ES-I3 (cell line): ENCODE data around the gene VTCN1.
"Not testable (repeated sequence)": the region's sequence is repeated elsewhere in the genome, so short reads cannot be mapped to it uniquely, and the experiment has no call there.

Source experiments
- H3K36me3 ChIP-seq: 2 replicates; pipeline ENCODE4 v1.6.1; 2013; ENCODE audit warnings: mild to moderate bottlenecking, low read length, control low read depth, moderate library complexity; ENCODE audit not compliant: insufficient read depth
- H3K4me1 ChIP-seq: 2 replicates; pipeline ENCODE4 v1.6.1; 2013; ENCODE audit warnings: mild to moderate bottlenecking, control low read depth, low read length; ENCODE audit not compliant: insufficient read depth
- H3K9ac ChIP-seq: 2 replicates; pipeline ENCODE4 v1.6.1; 2013; ENCODE audit warnings: low read depth, mild to moderate bottlenecking, low read length, moderate library complexity
- H3K9me3 ChIP-seq: 2 replicates; pipeline ENCODE4 v1.6.1; 2013; ENCODE audit warnings: mild to moderate bottlenecking, low read length, moderate library complexity; ENCODE audit not compliant: control insufficient read depth, insufficient read depth

VTCN1 gene

GRCh38 chr1:117210831-117211261 is at the start of gene VTCN1:
Gene VTCN1 (minus strand): TSS chr1:117210927. CDS start chr1:117210855, 72 bp downstream.
- Histone ChIP-seq H3K4me1 (no peaks in the 10 kb centered on the region), H3K36me3 (no peaks in the 10 kb centered on the region), H3K9me3 (no peaks in the 10 kb centered on the region), H3K9ac (no peak within 1 kb of the TSS)

- peaks cover 2% of the 10 kb centered on the region; the same call in 1 of the 2 replicates for H3K9me3 ChIP-seq
- H3K4me1 ChIP-seq: no peaks in the 10 kb centered on the region
- H3K9ac ChIP-seq: no peak overlapping the region
- peaks cover 3% of the 10 kb centered on the region; the same call in 1 of the 2 replicates for H3K36me3 ChIP-seq
These were observed 48.1 kb upstream of the VTCN1 start for GRCh38 chr1:117258791-117259190.

DNA sequence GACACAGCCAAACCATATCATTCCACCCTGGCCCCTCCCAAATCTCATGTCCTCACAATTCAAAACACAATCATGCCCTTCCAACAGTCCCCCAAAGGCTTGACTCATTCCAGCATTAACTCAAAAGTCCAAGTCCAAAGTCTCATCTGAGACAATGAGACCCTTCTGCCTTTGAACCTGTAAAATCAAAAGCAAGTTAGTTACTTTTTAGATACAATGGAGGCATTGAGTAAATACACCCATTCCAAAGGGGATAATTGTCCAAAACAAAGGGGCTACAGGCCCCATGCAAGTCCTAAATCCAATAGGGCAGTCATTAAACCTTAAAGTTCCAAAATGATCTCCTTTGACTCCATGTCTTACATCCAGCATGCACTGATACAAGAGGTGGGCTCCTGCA is 47.3 kb upstream of the VTCN1 start:
- H3K9ac ChIP-seq, H3K4me1 ChIP-seq, H3K36me3 ChIP-seq, H3K9me3 ChIP-seq: not testable (repeated sequence)

DNA sequence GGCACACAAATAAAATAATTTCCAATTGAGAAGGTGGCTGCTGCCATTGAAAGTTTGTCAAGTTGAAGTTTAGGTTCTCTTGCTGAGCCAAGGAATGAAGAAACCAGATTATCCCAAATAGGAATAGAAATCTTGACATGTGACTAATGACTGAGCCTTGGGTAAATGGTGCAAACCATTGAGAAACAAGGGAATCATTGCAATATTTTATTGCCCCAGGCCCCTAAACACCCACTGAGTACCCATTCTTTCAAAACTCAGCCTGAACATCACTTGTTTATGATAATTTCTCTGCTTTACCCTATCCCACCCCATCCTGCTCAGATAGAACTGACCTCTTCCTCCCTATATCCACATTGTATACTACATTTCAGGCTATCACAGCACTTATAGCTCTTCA is 46.6 kb upstream of the VTCN1 start:
- Histone ChIP-seq H3K9ac (no peak overlapping the region), H3K4me1 (no peaks in the 10 kb centered on the region), H3K9me3 (peaks cover 2% of the 10 kb centered on the region; the same call in 1 of the 2 replicates), H3K36me3 (peaks cover 3% of the 10 kb centered on the region; the same call in 1 of the 2 replicates)

- H3K36me3 ChIP-seq: no peaks in the 10 kb centered on the region
- H3K9me3 ChIP-seq: no peaks in the 10 kb centered on the region
- no peaks in the 10 kb centered on the region for H3K4me1 ChIP-seq
- no peak overlapping the region for H3K9ac ChIP-seq
These were observed 39.4 kb upstream of the VTCN1 start for GRCh38 chr1:117250061-117250606.

- no peaks in the 10 kb centered on the region for H3K9me3 ChIP-seq
- H3K36me3 ChIP-seq: no peaks in the 10 kb centered on the region
- H3K9ac ChIP-seq: no peak overlapping the region
- H3K4me1 ChIP-seq: no peaks in the 10 kb centered on the region
These were observed 34.2 kb upstream of the VTCN1 start for GRCh38 chr1:117244971-117245370.

GRCh38 chr1:117244306-117244705 is 33.6 kb upstream of the VTCN1 start:
- H3K36me3 ChIP-seq: no peaks in the 10 kb centered on the region
- no peak overlapping the region for H3K9ac ChIP-seq
- no peaks in the 10 kb centered on the region for H3K4me1 ChIP-seq
- H3K9me3 ChIP-seq: no peaks in the 10 kb centered on the region

- Histone ChIP-seq H3K9me3 (no peaks in the 10 kb centered on the region), H3K36me3 (no peaks in the 10 kb centered on the region), H3K9ac (no peak overlapping the region), H3K4me1 (peaks cover 9% of the 10 kb centered on the region; the same call in 1 of the 2 replicates)
These were observed 30.8 kb upstream of the VTCN1 start for GRCh38 chr1:117241512-117241911.

- Histone ChIP-seq H3K36me3 (no peaks in the 10 kb centered on the region), H3K9me3 (no peaks in the 10 kb centered on the region), H3K9ac (no peak overlapping the region), H3K4me1 (peaks cover 9% of the 10 kb centered on the region; the same call in 1 of the 2 replicates)
These were observed 29.8 kb upstream of the VTCN1 start for GRCh38 chr1:117240547-117240946.

DNA sequence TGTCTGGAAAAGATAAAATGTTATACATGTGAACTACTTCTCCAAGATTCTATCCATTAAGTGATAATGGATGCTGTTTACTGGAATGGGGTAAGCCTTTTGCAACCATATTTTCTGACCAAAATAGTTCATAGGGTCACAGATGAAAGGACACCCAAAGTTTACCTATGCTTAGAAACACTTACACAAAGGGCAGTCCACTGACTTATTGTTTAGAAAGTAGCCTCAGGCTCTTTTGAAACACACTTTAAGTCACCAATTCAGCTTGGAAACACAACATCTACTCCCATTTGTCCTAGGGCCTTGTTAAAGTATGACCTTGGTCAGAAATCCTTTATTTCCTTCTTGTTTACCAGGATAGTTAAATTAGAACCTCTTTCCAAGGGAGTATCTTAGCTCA is 28.7 kb upstream of the VTCN1 start:
- H3K4me1 ChIP-seq: peaks cover 9% of the 10 kb centered on the region; the same call in 1 of the 2 replicates
- no peaks in the 10 kb centered on the region for H3K36me3 ChIP-seq
- H3K9me3 ChIP-seq: no peaks in the 10 kb centered on the region
- no peak overlapping the region for H3K9ac ChIP-seq

- H3K4me1 ChIP-seq: peaks cover 9% of the 10 kb centered on the region; the same call in 1 of the 2 replicates
These were observed 27.1 kb upstream of the VTCN1 start for GRCh38 chr1:117237726-117238381.

GRCh38 chr1:117235863-117236465 is 25.2 kb upstream of the VTCN1 start:
- Histone ChIP-seq H3K36me3 (no peaks in the 10 kb centered on the region), H3K9ac (no peak overlapping the region), H3K9me3 (no peaks in the 10 kb centered on the region), H3K4me1 (peaks cover 9% of the 10 kb centered on the region; the same call in 1 of the 2 replicates)

More at GRCh38 chr1:117237726-117238381, 27.1 kb upstream of the VTCN1 start:
- Histone ChIP-seq H3K9ac (no peak overlapping the region), H3K9me3 (no peaks in the 10 kb centered on the region), H3K36me3 (no peaks in the 10 kb centered on the region)

DNA sequence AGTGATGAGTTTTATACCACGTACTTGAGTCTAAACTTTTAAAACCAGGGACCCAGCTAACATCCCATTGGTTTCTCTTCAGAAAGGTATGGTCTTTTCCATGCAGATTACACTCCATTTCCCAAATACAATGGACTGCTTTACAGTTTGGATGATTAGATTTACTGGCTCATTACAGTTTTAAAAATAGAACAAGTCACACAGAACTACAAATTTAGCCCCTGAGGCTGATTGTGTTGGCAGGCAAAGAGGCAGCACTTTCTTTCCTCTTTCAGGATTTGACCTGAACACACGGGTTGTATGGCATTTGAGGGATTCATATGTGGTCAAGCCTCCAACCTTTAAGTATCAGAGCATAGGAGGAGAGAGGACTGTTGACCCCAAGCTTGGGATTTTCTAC is 21.8 kb upstream of the VTCN1 start:
- H3K9ac ChIP-seq: no peak overlapping the region
- peaks cover 4% of the 10 kb centered on the region; the same call in 1 of the 2 replicates for H3K4me1 ChIP-seq
- no peaks in the 10 kb centered on the region for H3K9me3 ChIP-seq
- no peaks in the 10 kb centered on the region for H3K36me3 ChIP-seq

DNA sequence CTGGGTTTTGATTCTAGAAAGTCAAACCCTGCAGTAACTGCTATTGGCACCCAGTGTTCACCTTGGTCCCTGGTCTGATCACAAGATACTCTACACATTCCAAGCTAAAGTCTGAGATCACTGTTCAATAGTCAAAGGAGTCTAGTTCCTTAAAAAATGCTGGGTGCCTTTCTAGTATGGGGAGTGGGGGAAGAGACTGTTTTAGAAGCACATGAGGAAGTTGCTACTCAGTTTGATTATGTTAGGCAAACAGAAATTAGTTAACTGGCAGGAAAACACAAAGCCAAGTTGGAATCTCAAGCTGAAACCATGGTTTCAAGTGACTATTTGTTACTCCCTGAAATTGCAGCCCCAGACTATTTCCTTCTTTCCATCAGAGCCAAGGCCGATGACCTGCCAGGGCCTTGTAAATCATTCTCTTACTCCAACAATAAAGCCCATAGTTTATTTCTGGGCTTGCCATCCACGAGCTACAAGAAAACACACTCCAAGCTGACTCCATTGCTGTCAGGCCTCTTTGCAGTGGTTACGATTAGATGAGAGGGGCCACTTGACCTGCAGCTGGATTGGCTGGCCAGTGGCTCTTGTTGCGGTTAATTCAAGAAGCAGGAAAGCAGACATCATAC is 21.1 kb upstream of the VTCN1 start:
- H3K4me1 ChIP-seq: no peaks in the 10 kb centered on the region
- no peaks in the 10 kb centered on the region for H3K9me3 ChIP-seq
- no peaks in the 10 kb centered on the region for H3K36me3 ChIP-seq
- no peak overlapping the region for H3K9ac ChIP-seq
